ENCODE results near the gene CAB39.
"Not testable (repeated sequence)": the region's sequence is repeated elsewhere in the genome, so short reads cannot be mapped to it uniquely, and the experiment has no call there.

CAB39 gene

GRCh38 chr2:230724957-230725356 is 12.3 kb downstream of the CAB39 start:
- not testable (repeated sequence) for H3K4me3 ChIP-seq (ENCODE audit: insufficient read depth, low read depth, low read length, poor library complexity, severe bottlenecking); DNase-seq; H3K36me3 ChIP-seq (ENCODE audit: control insufficient read depth, insufficient read depth, low read length); H3K27me3 ChIP-seq (replicated peaks; ENCODE audit: control insufficient read depth, insufficient read depth, low read length, poor library complexity, severe bottlenecking); H3K27ac ChIP-seq (ENCODE audit: insufficient read depth, low read length, poor library complexity, severe bottlenecking); H3K9me3 ChIP-seq (ENCODE audit: control insufficient read depth, low read length)
- H3K4me1 ChIP-seq (ENCODE audit: control insufficient read depth, insufficient read depth, low read length, poor library complexity, severe bottlenecking): peaks cover 41% of the 10 kb centered on the region

DNA sequence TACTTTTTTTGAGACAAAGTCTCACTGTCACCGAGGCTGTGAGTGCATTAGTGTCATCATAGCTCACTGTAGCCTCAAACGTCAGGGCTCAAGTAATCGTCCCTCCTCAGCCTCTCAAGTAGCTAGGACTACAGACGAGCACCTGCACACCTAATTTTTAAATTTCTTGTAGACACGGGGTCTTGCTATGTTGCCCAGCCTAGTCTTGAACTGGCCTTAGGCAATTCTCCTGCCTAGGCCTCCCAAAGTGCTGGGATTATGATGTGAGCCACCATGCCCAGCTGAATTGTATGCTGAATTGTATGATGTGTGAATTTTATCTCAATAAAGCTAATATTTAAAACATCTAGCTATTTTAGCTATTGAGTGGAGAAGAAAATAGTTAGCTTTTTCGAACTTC is 18.9 kb downstream of the CAB39 start:
- no peaks in the 10 kb centered on the region for H3K27me3 ChIP-seq (replicated peaks; ENCODE audit: control insufficient read depth, insufficient read depth, low read length, poor library complexity, severe bottlenecking)
- no peaks in the 10 kb centered on the region for H3K36me3 ChIP-seq (ENCODE audit: control insufficient read depth, insufficient read depth, low read length)
- H3K9me3 ChIP-seq (ENCODE audit: control insufficient read depth, low read length): no peaks in the 10 kb centered on the region
- no peak for DNase-seq
- peaks cover 33% of the 10 kb centered on the region for H3K4me1 ChIP-seq (ENCODE audit: control insufficient read depth, insufficient read depth, low read length, poor library complexity, severe bottlenecking)
- H3K27ac ChIP-seq (ENCODE audit: insufficient read depth, low read length, poor library complexity, severe bottlenecking): no peak overlapping the region
- no peak overlapping the region for H3K4me3 ChIP-seq (ENCODE audit: insufficient read depth, low read depth, low read length, poor library complexity, severe bottlenecking)

DNA sequence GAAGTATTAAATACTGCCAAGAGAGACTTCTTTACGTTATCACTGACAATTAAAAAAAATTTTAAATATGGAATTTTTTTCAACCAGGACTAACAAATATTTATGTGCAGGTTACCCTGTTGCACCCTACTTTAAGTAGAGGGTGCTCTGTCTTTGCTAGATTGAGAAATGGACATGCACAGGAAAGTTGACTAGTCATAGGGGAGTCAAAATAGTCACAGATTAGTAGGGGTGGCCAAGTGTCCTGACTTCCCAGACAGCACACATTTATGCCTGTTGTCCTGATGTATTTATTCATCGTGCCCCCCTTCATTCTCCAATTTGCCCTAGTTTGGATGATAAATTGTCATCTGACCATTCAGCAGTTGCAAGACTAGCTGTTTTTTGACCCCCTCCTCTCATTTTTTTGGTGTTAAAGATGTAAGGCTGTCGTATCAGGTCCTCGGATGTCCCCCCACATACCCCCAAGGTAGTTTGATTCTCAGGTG is 20.3 kb downstream of the CAB39 start:
- Histone ChIP-seq H3K27ac (ENCODE audit: insufficient read depth, low read length, poor library complexity, severe bottlenecking) (no peak overlapping the region), H3K4me1 (ENCODE audit: control insufficient read depth, insufficient read depth, low read length, poor library complexity, severe bottlenecking) (peaks cover 35% of the 10 kb centered on the region)
- DNase-seq: no peak

GRCh38 chr2:230734247-230735175 is 21.9 kb downstream of the CAB39 start:
- Histone ChIP-seq H3K9me3 (ENCODE audit: control insufficient read depth, low read length) (no peaks in the 10 kb centered on the region), H3K4me1 (ENCODE audit: control insufficient read depth, insufficient read depth, low read length, poor library complexity, severe bottlenecking) (peaks cover 40% of the 10 kb centered on the region), H3K27ac (ENCODE audit: insufficient read depth, low read length, poor library complexity, severe bottlenecking) (no peak overlapping the region), H3K27me3 (replicated peaks; ENCODE audit: control insufficient read depth, insufficient read depth, low read length, poor library complexity, severe bottlenecking) (no peaks in the 10 kb centered on the region), H3K4me3 (ENCODE audit: insufficient read depth, low read depth, low read length, poor library complexity, severe bottlenecking) (no peak overlapping the region), H3K36me3 (ENCODE audit: control insufficient read depth, insufficient read depth, low read length) (no peaks in the 10 kb centered on the region)
- no peak for DNase-seq

More for the DNA sequence above, 20.3 kb downstream of the CAB39 start:
- Histone ChIP-seq H3K9me3 (ENCODE audit: control insufficient read depth, low read length) (no peaks in the 10 kb centered on the region), H3K27me3 (replicated peaks; ENCODE audit: control insufficient read depth, insufficient read depth, low read length, poor library complexity, severe bottlenecking) (no peaks in the 10 kb centered on the region), H3K36me3 (ENCODE audit: control insufficient read depth, insufficient read depth, low read length) (no peaks in the 10 kb centered on the region), H3K4me3 (ENCODE audit: insufficient read depth, low read depth, low read length, poor library complexity, severe bottlenecking) (no peak overlapping the region)

DNA sequence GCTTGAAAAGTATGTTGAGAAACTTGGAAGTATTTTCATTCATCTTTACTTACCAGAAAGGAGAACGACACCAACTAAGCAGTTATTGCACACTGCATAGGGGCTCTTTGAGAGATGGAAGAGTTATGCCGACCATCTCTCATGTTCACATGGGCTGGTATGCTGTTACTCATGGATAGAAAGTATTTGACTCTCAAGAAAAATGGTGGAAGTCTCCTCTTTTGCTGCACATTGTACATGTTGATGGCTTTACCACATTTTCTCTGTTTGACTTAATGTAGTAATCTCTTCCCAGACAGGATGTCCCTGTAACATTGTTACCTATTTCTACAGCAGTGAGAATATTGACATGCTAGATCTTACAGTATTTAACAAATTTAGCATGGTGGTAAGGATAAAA is 23.2 kb downstream of the CAB39 start:
- DNase-seq: no peak
- Histone ChIP-seq H3K36me3 (ENCODE audit: control insufficient read depth, insufficient read depth, low read length) (peaks cover 6% of the 10 kb centered on the region), H3K4me3 (ENCODE audit: insufficient read depth, low read depth, low read length, poor library complexity, severe bottlenecking) (no peak overlapping the region), H3K4me1 (ENCODE audit: control insufficient read depth, insufficient read depth, low read length, poor library complexity, severe bottlenecking) (peaks cover 40% of the 10 kb centered on the region), H3K27ac (ENCODE audit: insufficient read depth, low read length, poor library complexity, severe bottlenecking) (no peak overlapping the region), H3K27me3 (replicated peaks; ENCODE audit: control insufficient read depth, insufficient read depth, low read length, poor library complexity, severe bottlenecking) (no peaks in the 10 kb centered on the region), H3K9me3 (ENCODE audit: control insufficient read depth, low read length) (no peaks in the 10 kb centered on the region)

DNA sequence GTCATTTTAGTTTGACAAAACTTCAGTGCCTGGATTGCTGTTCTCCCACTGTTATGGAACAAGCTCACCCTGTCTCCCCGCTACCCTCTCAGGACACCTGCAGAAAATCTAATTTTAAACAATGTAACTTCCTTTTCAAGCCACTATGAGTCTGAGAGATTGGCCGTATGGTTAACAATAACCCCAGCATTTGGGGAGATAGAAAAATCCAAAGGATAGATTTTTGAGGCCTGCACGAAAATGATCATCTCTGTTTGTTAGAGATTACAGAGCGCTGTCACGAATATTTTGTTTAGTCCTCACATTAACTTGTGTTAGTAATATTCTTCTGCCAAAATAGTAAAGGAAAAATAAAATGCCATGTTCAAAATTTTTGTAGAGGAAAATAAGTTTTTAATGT is 24.7 kb downstream of the CAB39 start:
- no peak overlapping the region for H3K4me3 ChIP-seq (ENCODE audit: insufficient read depth, low read depth, low read length, poor library complexity, severe bottlenecking)
- no peak overlapping the region for H3K27ac ChIP-seq (ENCODE audit: insufficient read depth, low read length, poor library complexity, severe bottlenecking)
- H3K9me3 ChIP-seq (ENCODE audit: control insufficient read depth, low read length): no peaks in the 10 kb centered on the region

GRCh38 chr2:230737791-230738226 is 25.2 kb downstream of the CAB39 start:
- H3K27ac ChIP-seq (ENCODE audit: insufficient read depth, low read length, poor library complexity, severe bottlenecking): no peak overlapping the region
- peaks cover 6% of the 10 kb centered on the region for H3K36me3 ChIP-seq (ENCODE audit: control insufficient read depth, insufficient read depth, low read length)
- no peaks in the 10 kb centered on the region for H3K9me3 ChIP-seq (ENCODE audit: control insufficient read depth, low read length)
- H3K4me1 ChIP-seq (ENCODE audit: control insufficient read depth, insufficient read depth, low read length, poor library complexity, severe bottlenecking): peaks cover 40% of the 10 kb centered on the region
- H3K27me3 ChIP-seq (replicated peaks; ENCODE audit: control insufficient read depth, insufficient read depth, low read length, poor library complexity, severe bottlenecking): no peaks in the 10 kb centered on the region
- DNase-seq: no peak
- H3K4me3 ChIP-seq (ENCODE audit: insufficient read depth, low read depth, low read length, poor library complexity, severe bottlenecking): no peak overlapping the region

More for the DNA sequence above, 24.7 kb downstream of the CAB39 start:
- Histone ChIP-seq H3K4me1 (ENCODE audit: control insufficient read depth, insufficient read depth, low read length, poor library complexity, severe bottlenecking) (peaks cover 40% of the 10 kb centered on the region), H3K36me3 (ENCODE audit: control insufficient read depth, insufficient read depth, low read length) (peaks cover 6% of the 10 kb centered on the region), H3K27me3 (replicated peaks; ENCODE audit: control insufficient read depth, insufficient read depth, low read length, poor library complexity, severe bottlenecking) (no peaks in the 10 kb centered on the region)
- DNase-seq: no peak

DNA sequence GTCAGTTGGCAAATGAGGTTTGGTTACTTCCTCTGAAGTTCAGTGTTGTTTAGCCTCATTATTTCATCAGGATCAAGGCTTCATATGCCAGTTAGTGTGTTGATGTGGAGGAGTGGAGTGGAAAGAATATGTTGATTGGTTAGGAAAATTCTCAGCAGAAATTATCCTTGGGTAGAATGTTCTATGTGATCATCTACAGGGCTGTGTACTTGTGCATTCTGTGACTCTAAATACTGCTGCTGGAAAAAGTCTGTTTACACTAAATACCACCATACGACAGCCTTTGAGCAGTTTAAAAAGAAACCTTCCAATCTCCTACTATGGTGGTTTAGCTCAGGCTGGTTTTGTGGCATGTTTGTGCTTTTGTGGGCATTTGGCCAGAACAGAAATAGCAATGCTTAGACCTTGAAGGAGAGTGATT is 25.8 kb downstream of the CAB39 start:
- peaks cover 6% of the 10 kb centered on the region for H3K36me3 ChIP-seq (ENCODE audit: control insufficient read depth, insufficient read depth, low read length)
- peaks cover 37% of the 10 kb centered on the region for H3K4me1 ChIP-seq (ENCODE audit: control insufficient read depth, insufficient read depth, low read length, poor library complexity, severe bottlenecking)
- no peaks in the 10 kb centered on the region for H3K9me3 ChIP-seq (ENCODE audit: control insufficient read depth, low read length)
- no peak overlapping the region for H3K27ac ChIP-seq (ENCODE audit: insufficient read depth, low read length, poor library complexity, severe bottlenecking)
- H3K27me3 ChIP-seq (replicated peaks; ENCODE audit: control insufficient read depth, insufficient read depth, low read length, poor library complexity, severe bottlenecking): no peaks in the 10 kb centered on the region
- no peak for DNase-seq
- H3K4me3 ChIP-seq (ENCODE audit: insufficient read depth, low read depth, low read length, poor library complexity, severe bottlenecking): no peak overlapping the region

DNA sequence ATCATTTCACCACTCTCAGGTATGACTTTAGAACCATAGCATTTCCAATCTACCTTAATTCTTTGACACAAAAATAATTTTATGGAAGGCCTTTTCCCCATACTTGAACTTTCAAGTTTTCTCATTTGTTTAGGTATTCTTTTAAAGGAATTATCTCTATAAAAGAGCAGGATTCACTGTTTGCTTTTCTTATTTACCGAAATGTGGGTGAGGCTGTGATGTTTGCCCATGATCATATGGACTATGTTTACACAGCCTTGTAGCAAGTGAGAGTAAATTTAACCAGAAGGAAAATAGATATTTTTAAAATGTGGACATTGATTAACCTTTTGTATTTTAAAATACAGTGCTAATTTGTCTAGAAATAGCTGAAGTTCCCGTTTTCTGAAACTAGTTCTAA is 26.3 kb downstream of the CAB39 start:
- no peak for DNase-seq
- peaks cover 32% of the 10 kb centered on the region for H3K4me1 ChIP-seq (ENCODE audit: control insufficient read depth, insufficient read depth, low read length, poor library complexity, severe bottlenecking)
- peaks cover 6% of the 10 kb centered on the region for H3K36me3 ChIP-seq (ENCODE audit: control insufficient read depth, insufficient read depth, low read length)
- no peak overlapping the region for H3K27ac ChIP-seq (ENCODE audit: insufficient read depth, low read length, poor library complexity, severe bottlenecking)
- H3K9me3 ChIP-seq (ENCODE audit: control insufficient read depth, low read length): no peaks in the 10 kb centered on the region
- no peaks in the 10 kb centered on the region for H3K27me3 ChIP-seq (replicated peaks; ENCODE audit: control insufficient read depth, insufficient read depth, low read length, poor library complexity, severe bottlenecking)
- H3K4me3 ChIP-seq (ENCODE audit: insufficient read depth, low read depth, low read length, poor library complexity, severe bottlenecking): no peak overlapping the region

GRCh38 chr2:230739961-230740360 is 27.3 kb downstream of the CAB39 start:
- no peak for DNase-seq
- Histone ChIP-seq H3K9me3 (ENCODE audit: control insufficient read depth, low read length) (no peaks in the 10 kb centered on the region), H3K27me3 (replicated peaks; ENCODE audit: control insufficient read depth, insufficient read depth, low read length, poor library complexity, severe bottlenecking) (no peaks in the 10 kb centered on the region), H3K4me3 (ENCODE audit: insufficient read depth, low read depth, low read length, poor library complexity, severe bottlenecking) (no peak overlapping the region), H3K36me3 (ENCODE audit: control insufficient read depth, insufficient read depth, low read length) (peaks cover 6% of the 10 kb centered on the region), H3K4me1 (ENCODE audit: control insufficient read depth, insufficient read depth, low read length, poor library complexity, severe bottlenecking) (peaks cover 23% of the 10 kb centered on the region), H3K27ac (ENCODE audit: insufficient read depth, low read length, poor library complexity, severe bottlenecking) (no peak overlapping the region)

Data from effector memory CD4-positive, alpha-beta T cell (primary cell).